Panc1 (cell line): ENCODE measurements around the gene VTI1A. TPM values are rescaled to one million over a fixed set of nuclear protein-coding genes. Genes with fewer than 3 reads are reported as not detected.

Experiments
- ATAC-seq: fragments of 200-7000 bp; cut with Tn5 transposase; 2 replicates; pipeline ENCODE4 v1.9.1; 2020; ENCODE audit warnings: mild to moderate bottlenecking, moderate library complexity
- BruUV-seq: library from RNA; stranded (reverse); fragments of 400-500 nt; replicated peaks from 2 replicates; lab custom pipeline; 2021; lab: Mats Ljungman, UMichigan
- CTCF ChIA-PET: fragments of 300-600 bp; sonication (Branson Sonifier 250); formaldehyde crosslinking; loops from one replicate; lab custom pipeline; 2022; ENCODE audit warnings: antibody characterized with exemption; lab: Charles Lee
- POLR2A ChIA-PET: fragments of 300-600 bp; sonication (Branson Sonifier 250); formaldehyde crosslinking; loops from one replicate; lab custom pipeline; 2022; ENCODE audit warnings: antibody characterized with exemption; lab: Charles Lee
- DNase-seq: peaks from one replicate; pipeline ENCODE4 v3.0.0-alpha.2; 2010; ENCODE audit warnings: low read depth, low spot score
- H3K27ac ChIP-seq: 2 replicates; pipeline ENCODE4 v1.5.1; 2011; ENCODE audit warnings: mild to moderate bottlenecking, low read length, inconsistent platforms
- H3K27me3 ChIP-seq: fragments of 200-500 bp; sonication (Bioruptor generic); 2 replicates; pipeline ENCODE4 v1.6.0; 2014; ENCODE audit warnings: low read length, inconsistent platforms; ENCODE audit not compliant: control insufficient read depth, insufficient read depth
- H3K36me3 ChIP-seq: fragments of 200-500 bp; sonication (Bioruptor generic); 2 replicates; pipeline ENCODE4 v1.5.1; 2014; ENCODE audit warnings: inconsistent platforms, mild to moderate bottlenecking, low read length, moderate library complexity; ENCODE audit not compliant: control insufficient read depth, insufficient read depth
- H3K4me1 ChIP-seq: 2 replicates; pipeline ENCODE4 v1.5.1; 2011; ENCODE audit warnings: inconsistent platforms, mild to moderate bottlenecking, low read length, moderate library complexity; ENCODE audit not compliant: control insufficient read depth, insufficient read depth
- H3K4me3 ChIP-seq, 2 experiments: 2 replicates each; pipeline ENCODE4 v1.5.1; 2011 to 2012; ENCODE audit warnings: low read depth in 2 of 2, low read length in 2 of 2, mild to moderate bottlenecking in 2 of 2, inconsistent platforms in 1 of 2, moderate library complexity in 1 of 2
- H3K9me3 ChIP-seq: fragments of 200-500 bp; sonication (Bioruptor generic); 2 replicates; pipeline ENCODE4 v1.5.1; 2014; ENCODE audit warnings: low read depth, mild to moderate bottlenecking, inconsistent platforms, low read length, moderate library complexity; ENCODE audit not compliant: control insufficient read depth, insufficient read depth
- POLR2AphosphoS5 ChIP-seq: IDR thresholded peaks from 2 replicates; pipeline ENCODE4 v1.6.1; 2012; ENCODE audit warnings: mild to moderate bottlenecking, low read depth, low read length, moderate library complexity
- SIN3A ChIP-seq: IDR thresholded peaks from 2 replicates; pipeline ENCODE4 v1.6.1; 2012; ENCODE audit warnings: low read depth, mild to moderate bottlenecking, low read length, moderate library complexity, borderline replicate concordance; ENCODE audit not compliant: insufficient read depth
- TCF7L2 ChIP-seq: IDR thresholded peaks from 2 replicates; pipeline ENCODE4 v1.6.1; 2011; ENCODE audit warnings: mild to moderate bottlenecking, low read depth, low read length, inconsistent platforms
- in situ Hi-C: cut with HindIII; loops from 2 replicates; pipeline ENCODE4 v1.10.0; 2016; ENCODE audit warnings: low sequenced_read_pairs, low pct_unique_long_range_greater_than_20kb
- intact Hi-C: fragments of 100-400 bp; cut with micrococcal nuclease; formaldehyde crosslinking; loops from one replicate; pipeline ENCODE4 v1.10.0; 2022; ENCODE audit not compliant: unreplicated experiment
- total RNA-seq: library from RNA; stranded (reverse); gene quantifications from one replicate; pipeline ENCODE4 v1.2.1, GENCODE V29; 2021; ENCODE audit not compliant: unreplicated experiment
- TF ChIP-seq, protein P1 (sequence below), 2 experiments: IDR thresholded peaks; 2 replicates each; pipeline ENCODE4 v1.6.1; 2011 to 2012; ENCODE audit warnings: low read depth in 2 of 2, control low read depth in 1 of 2, low read length in 1 of 2, mild to moderate bottlenecking in 1 of 2, moderate library complexity in 1 of 2; ENCODE audit not compliant: insufficient read depth in 1 of 2
- TF ChIP-seq, protein P2 (sequence below): fragments of 450-650 bp; IDR thresholded peaks from 2 replicates; pipeline ENCODE4 v1.5.1; 2017; ENCODE audit warnings: mild to moderate bottlenecking

VTI1A gene
- total RNA-seq, 1 experiment from 2014 or later, result 36.3 TPM

DNA sequence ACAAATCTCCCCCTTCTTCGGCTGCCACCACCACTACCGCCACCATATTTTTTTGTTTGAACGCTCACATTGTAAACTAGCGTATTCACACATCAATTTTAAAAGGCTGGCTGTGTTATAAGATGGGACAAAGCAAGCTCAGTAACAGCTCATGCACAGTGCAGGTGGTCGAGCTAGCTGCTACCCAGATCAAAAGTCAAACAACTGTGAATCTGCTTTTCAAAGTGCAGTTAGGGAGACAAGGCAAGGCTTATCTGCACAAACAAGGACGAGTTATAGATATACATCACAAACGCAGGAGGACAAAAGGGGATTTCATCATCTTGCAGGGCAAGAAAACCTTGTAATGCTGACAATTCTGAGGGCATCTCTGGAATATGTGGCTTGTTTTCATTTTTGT, 231.6 kb downstream of the VTI1A start:
- DNase-seq, result no peak
- no peak for ATAC-seq
- no peak overlapping the region for H3K4me3 ChIP-seq
- H3K4me1 ChIP-seq, result no peaks in the 10 kb centered on the region
- no peaks in the 10 kb centered on the region for H3K9me3 ChIP-seq
- BruUV-seq, result no TSS peak
- TF ChIP-seq TCF7L2 (no peak), SIN3A (no peak), POLR2AphosphoS5 (no peak)
- TF ChIP-seq, protein P1, sequence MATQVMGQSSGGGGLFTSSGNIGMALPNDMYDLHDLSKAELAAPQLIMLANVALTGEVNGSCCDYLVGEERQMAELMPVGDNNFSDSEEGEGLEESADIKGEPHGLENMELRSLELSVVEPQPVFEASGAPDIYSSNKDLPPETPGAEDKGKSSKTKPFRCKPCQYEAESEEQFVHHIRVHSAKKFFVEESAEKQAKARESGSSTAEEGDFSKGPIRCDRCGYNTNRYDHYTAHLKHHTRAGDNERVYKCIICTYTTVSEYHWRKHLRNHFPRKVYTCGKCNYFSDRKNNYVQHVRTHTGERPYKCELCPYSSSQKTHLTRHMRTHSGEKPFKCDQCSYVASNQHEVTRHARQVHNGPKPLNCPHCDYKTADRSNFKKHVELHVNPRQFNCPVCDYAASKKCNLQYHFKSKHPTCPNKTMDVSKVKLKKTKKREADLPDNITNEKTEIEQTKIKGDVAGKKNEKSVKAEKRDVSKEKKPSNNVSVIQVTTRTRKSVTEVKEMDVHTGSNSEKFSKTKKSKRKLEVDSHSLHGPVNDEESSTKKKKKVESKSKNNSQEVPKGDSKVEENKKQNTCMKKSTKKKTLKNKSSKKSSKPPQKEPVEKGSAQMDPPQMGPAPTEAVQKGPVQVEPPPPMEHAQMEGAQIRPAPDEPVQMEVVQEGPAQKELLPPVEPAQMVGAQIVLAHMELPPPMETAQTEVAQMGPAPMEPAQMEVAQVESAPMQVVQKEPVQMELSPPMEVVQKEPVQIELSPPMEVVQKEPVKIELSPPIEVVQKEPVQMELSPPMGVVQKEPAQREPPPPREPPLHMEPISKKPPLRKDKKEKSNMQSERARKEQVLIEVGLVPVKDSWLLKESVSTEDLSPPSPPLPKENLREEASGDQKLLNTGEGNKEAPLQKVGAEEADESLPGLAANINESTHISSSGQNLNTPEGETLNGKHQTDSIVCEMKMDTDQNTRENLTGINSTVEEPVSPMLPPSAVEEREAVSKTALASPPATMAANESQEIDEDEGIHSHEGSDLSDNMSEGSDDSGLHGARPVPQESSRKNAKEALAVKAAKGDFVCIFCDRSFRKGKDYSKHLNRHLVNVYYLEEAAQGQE (IDR thresholded peaks at IDR 0.05; ENCODE audit: insufficient read depth in 1 of 2, low read depth in 2 of 2, low read length in 1 of 2), result no peak
- TF ChIP-seq, protein P2, sequence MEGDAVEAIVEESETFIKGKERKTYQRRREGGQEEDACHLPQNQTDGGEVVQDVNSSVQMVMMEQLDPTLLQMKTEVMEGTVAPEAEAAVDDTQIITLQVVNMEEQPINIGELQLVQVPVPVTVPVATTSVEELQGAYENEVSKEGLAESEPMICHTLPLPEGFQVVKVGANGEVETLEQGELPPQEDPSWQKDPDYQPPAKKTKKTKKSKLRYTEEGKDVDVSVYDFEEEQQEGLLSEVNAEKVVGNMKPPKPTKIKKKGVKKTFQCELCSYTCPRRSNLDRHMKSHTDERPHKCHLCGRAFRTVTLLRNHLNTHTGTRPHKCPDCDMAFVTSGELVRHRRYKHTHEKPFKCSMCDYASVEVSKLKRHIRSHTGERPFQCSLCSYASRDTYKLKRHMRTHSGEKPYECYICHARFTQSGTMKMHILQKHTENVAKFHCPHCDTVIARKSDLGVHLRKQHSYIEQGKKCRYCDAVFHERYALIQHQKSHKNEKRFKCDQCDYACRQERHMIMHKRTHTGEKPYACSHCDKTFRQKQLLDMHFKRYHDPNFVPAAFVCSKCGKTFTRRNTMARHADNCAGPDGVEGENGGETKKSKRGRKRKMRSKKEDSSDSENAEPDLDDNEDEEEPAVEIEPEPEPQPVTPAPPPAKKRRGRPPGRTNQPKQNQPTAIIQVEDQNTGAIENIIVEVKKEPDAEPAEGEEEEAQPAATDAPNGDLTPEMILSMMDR, result no peak
- ChIA-PET CTCF (no interaction called here), POLR2A (no interaction called here)
- H3K36me3 ChIP-seq, result no peaks in the 10 kb centered on the region
- in situ Hi-C loops (no loop called here), intact Hi-C loops (no loop called here)
- no peak overlapping the region for H3K27ac ChIP-seq
- no peaks in the 10 kb centered on the region for H3K27me3 ChIP-seq

DNA sequence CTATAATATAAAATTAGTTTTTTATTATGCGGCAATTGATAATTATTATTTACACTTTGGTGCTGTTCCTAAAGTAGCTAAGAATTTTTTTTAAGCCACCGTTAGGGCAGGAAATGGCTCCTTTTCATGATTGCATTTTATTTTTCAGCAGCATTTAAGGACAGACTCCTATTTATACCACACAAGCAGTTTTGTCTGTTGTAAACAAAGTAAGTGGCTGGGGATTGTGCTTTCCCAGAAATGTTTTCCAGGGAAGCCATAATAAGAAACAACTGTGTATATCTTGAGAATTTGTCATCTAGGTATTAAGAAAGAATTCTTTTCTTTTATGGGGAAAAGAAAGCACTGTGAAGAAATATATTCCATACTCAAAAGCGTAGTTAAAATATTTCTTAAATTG, 232.0 kb downstream of the VTI1A start:
- TF ChIP-seq TCF7L2 (no peak), SIN3A (no peak), POLR2AphosphoS5 (no peak)
- TF ChIP-seq, protein P2, result no peak
- TF ChIP-seq, protein P1 (IDR thresholded peaks at IDR 0.05; ENCODE audit: insufficient read depth in 1 of 2, low read depth in 2 of 2, low read length in 1 of 2), result no peak
- no peak overlapping the region for H3K4me3 ChIP-seq
- ATAC-seq (no peak), DNase-seq (no peak)
- intact Hi-C loops (no loop called here), in situ Hi-C loops (no loop called here)
- H3K27ac ChIP-seq, result no peak overlapping the region
- BruUV-seq, result no TSS peak
- no peaks in the 10 kb centered on the region for H3K9me3 ChIP-seq
- H3K36me3 ChIP-seq, result no peaks in the 10 kb centered on the region
- no peaks in the 10 kb centered on the region for H3K4me1 ChIP-seq
- POLR2A ChIA-PET, result no interaction called here
- H3K27me3 ChIP-seq, result no peaks in the 10 kb centered on the region
- CTCF ChIA-PET, result no interaction called here
